MM.1S (cell line): Measurements from ENCODE around the gene SENP6.
"Not testable (repeated sequence)": the region's sequence is repeated elsewhere in the genome, so short reads cannot be mapped to it uniquely, and the experiment has no call there.

Source experiments
- DNase-seq: peaks from one replicate; pipeline ENCODE4 v3.0.0-alpha.2; 2015
- H2AFZ ChIP-seq: fragments of 300-600 bp; sonication (generic); 2 replicates; pipeline ENCODE4 v1.6.0; 2016; ENCODE audit warnings: antibody characterized with exemption, low read length
- H3F3A ChIP-seq: fragments of 300-600 bp; sonication (generic); 2 replicates; pipeline ENCODE4 v1.6.1; 2016; ENCODE audit warnings: mild to moderate bottlenecking, antibody characterized with exemption, low read length, moderate library complexity, mixed read lengths; ENCODE audit not compliant: insufficient read depth
- H3K27ac ChIP-seq: fragments of 300-600 bp; sonication (generic); 2 replicates; pipeline ENCODE4 v1.5.1; 2016; ENCODE audit warnings: mild to moderate bottlenecking, low read length
- H3K27me3 ChIP-seq: fragments of 300-600 bp; sonication (generic); replicated peaks from 2 replicates; pipeline ENCODE4 v1.6.0; 2016; ENCODE audit warnings: low read length; ENCODE audit not compliant: insufficient read depth
- H3K36me3 ChIP-seq: fragments of 300-600 bp; sonication (generic); replicated peaks from 2 replicates; pipeline ENCODE4 v1.6.1; 2016; ENCODE audit warnings: mild to moderate bottlenecking, low read length, mixed read lengths; ENCODE audit not compliant: insufficient read depth
- H3K4me1 ChIP-seq: fragments of 300-600 bp; sonication (generic); 2 replicates; pipeline ENCODE4 v1.6.1; 2016; ENCODE audit warnings: low read length, mixed read lengths
- H3K4me2 ChIP-seq: fragments of 300-600 bp; sonication (generic); 2 replicates; pipeline ENCODE4 v1.6.0; 2016; ENCODE audit warnings: low read depth, low read length
- H3K4me3 ChIP-seq: fragments of 300-600 bp; sonication (generic); 2 replicates; pipeline ENCODE4 v1.5.1; 2016; ENCODE audit warnings: low read length, mixed read lengths
- H3K79me2 ChIP-seq: fragments of 300-600 bp; sonication (generic); 2 replicates; pipeline ENCODE4 v1.6.1; 2016; ENCODE audit warnings: mixed run types, low read length, mixed read lengths
- H3K9ac ChIP-seq: fragments of 300-600 bp; sonication (generic); 2 replicates; pipeline ENCODE4 v1.6.1; 2016; ENCODE audit warnings: low read length, mixed read lengths
- H3K9me2 ChIP-seq: fragments of 300-600 bp; sonication (generic); replicated peaks from 2 replicates; pipeline ENCODE4 v1.6.1; 2016; ENCODE audit warnings: mild to moderate bottlenecking, low read length, mixed read lengths; ENCODE audit not compliant: insufficient read depth
- H3K9me3 ChIP-seq: fragments of 300-600 bp; sonication (generic); replicated peaks from 2 replicates; pipeline ENCODE4 v1.6.1; 2016; ENCODE audit warnings: mild to moderate bottlenecking, low read length, mixed read lengths; ENCODE audit not compliant: insufficient read depth
- H4K20me1 ChIP-seq: fragments of 300-600 bp; sonication (generic); 2 replicates; pipeline ENCODE4 v1.6.1; 2016; ENCODE audit warnings: mild to moderate bottlenecking, low read length, moderate library complexity, mixed read lengths; ENCODE audit not compliant: insufficient read depth
- CTCF ChIP-seq: fragments of 300-600 bp; sonication (generic); IDR thresholded peaks from 2 replicates; pipeline ENCODE4 v1.5.1; 2016; ENCODE audit warnings: antibody characterized with exemption, low read length, mixed read lengths
- EZH2 ChIP-seq: fragments of 300-600 bp; sonication (generic); optimal IDR thresholded peaks from 2 replicates; pipeline ENCODE3; 2017; ENCODE audit warnings: low read depth, mild to moderate bottlenecking, antibody characterized with exemption, low read length, mixed read lengths
- EZH2phosphoT487 ChIP-seq: fragments of 300-600 bp; sonication (generic); IDR thresholded peaks from 2 replicates; pipeline ENCODE4 v1.6.1; 2018; ENCODE audit warnings: antibody characterized with exemption, low read length

Gene SENP6

DNA sequence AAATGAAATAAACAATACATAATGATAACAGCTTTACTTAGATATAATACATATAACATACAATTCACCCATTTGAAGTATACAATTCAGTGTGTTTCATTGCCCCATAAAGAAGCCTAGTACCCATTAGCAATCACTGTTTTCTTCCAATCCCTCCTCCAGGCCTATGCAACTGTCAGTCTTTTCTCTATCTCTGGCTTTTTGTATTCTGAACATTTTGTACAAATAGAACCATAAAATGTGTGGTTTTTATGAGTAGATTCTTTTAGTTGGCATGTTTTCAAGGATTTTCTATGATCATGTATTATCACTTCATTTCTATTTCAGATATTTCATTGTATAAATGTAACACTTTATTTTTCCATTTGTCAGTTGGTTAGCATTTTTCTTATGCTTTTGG, 92.7 kb downstream of the SENP6 start:
- no peak overlapping the region for H3K4me3 ChIP-seq
- H3K9me3 ChIP-seq = no peaks in the 10 kb centered on the region
- H3K79me2 ChIP-seq = no peaks in the 10 kb centered on the region
- H3K4me1 ChIP-seq = no peaks in the 10 kb centered on the region
- no peak for TF ChIP-seq CTCF
- TF ChIP-seq EZH2 = no peak
- no peak for TF ChIP-seq EZH2phosphoT487
- no peaks in the 10 kb centered on the region for H3K27me3 ChIP-seq
- no peaks in the 10 kb centered on the region for H3K9me2 ChIP-seq
- no peaks in the 10 kb centered on the region for H3K36me3 ChIP-seq
- DNase-seq = no peak
- no peak overlapping the region for H2AFZ ChIP-seq
- no peaks in the 10 kb centered on the region for H4K20me1 ChIP-seq
- no peak overlapping the region for H3K27ac ChIP-seq
- H3K9ac ChIP-seq = no peak overlapping the region
- no peaks in the 10 kb centered on the region for H3F3A ChIP-seq
- no peak overlapping the region for H3K4me2 ChIP-seq

GRCh38 chr6:75708334-75708733, 106.7 kb downstream of the SENP6 start:
- H2AFZ ChIP-seq, H3K4me2 ChIP-seq, H3K36me3 ChIP-seq, H3K79me2 ChIP-seq, H3K4me1 ChIP-seq, H3K4me3 ChIP-seq, H3K9ac ChIP-seq, H3K27ac ChIP-seq, DNase-seq, H3K9me2 ChIP-seq, H3K9me3 ChIP-seq, H3F3A ChIP-seq, H3K27me3 ChIP-seq, H4K20me1 ChIP-seq: not testable (repeated sequence)

DNA sequence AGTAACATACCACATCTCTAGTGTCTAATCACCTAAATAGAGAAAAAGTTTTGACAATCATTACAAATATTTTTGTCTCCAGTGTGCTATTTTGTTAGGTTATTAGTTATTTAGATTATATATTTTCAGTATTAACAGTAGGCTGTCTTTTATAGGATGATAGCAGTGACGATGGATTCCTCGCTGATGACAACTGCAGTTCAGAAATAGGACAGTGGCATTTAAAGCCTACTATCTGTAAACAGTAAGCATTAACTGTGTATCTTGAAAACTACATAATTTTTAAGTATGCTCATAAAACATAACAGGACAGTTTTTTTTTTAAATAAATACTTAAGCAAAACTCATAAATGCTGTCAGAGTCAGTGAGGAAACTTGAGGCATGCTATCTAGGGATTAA, 109.5 kb downstream of the SENP6 start:
- Histone ChIP-seq H2AFZ (no peak overlapping the region), H3K9ac (no peak overlapping the region), H3K4me3 (no peak overlapping the region), H3K9me2 (no peaks in the 10 kb centered on the region), H4K20me1 (no peaks in the 10 kb centered on the region), H3K27me3 (no peaks in the 10 kb centered on the region), H3F3A (no peaks in the 10 kb centered on the region), H3K36me3 (peaks cover 5% of the 10 kb centered on the region; the same call in 1 of the 2 replicates), H3K4me2 (no peak overlapping the region), H3K4me1 (no peaks in the 10 kb centered on the region), H3K27ac (no peak overlapping the region), H3K9me3 (no peaks in the 10 kb centered on the region), H3K79me2 (no peaks in the 10 kb centered on the region)
- DNase-seq = no peak
- no peak for TF ChIP-seq EZH2phosphoT487
- no peak for TF ChIP-seq EZH2
- no peak for TF ChIP-seq CTCF

GRCh38 chr6:75719133-75719532, 117.5 kb downstream of the SENP6 start:
- no peaks in the 10 kb centered on the region for H3K27me3 ChIP-seq
- H3K4me2 ChIP-seq = no peak overlapping the region
- H3K9ac ChIP-seq = no peak overlapping the region
- no peak overlapping the region for H3K4me3 ChIP-seq
- H3K9me2 ChIP-seq = no peaks in the 10 kb centered on the region
- H3K79me2 ChIP-seq = no peaks in the 10 kb centered on the region
- no peak for DNase-seq
- H3K36me3 ChIP-seq = peaks cover 5% of the 10 kb centered on the region; the same call in 1 of the 2 replicates
- no peaks in the 10 kb centered on the region for H4K20me1 ChIP-seq
- no peaks in the 10 kb centered on the region for H3K9me3 ChIP-seq
- no peak for TF ChIP-seq EZH2phosphoT487
- no peak for TF ChIP-seq EZH2
- no peak for TF ChIP-seq CTCF
- peaks cover 3% of the 10 kb centered on the region; the same call in 1 of the 2 replicates for H3F3A ChIP-seq
- H3K4me1 ChIP-seq = no peaks in the 10 kb centered on the region
- H3K27ac ChIP-seq = no peak overlapping the region
- H2AFZ ChIP-seq = no peak overlapping the region
